HG03025 (cell line): ENCODE results near the gene GRIP1.
A peak's percentile ranks its signal among the peaks of the same experiment; 100 is the strongest.

Experiments
- ATAC-seq: cut with Tn5 transposase; IDR thresholded peaks from one replicate; pipeline ENCODE4 v1.9.1; 2021; ENCODE audit warnings: mild to moderate bottlenecking, moderate library complexity; ENCODE audit not compliant: unreplicated experiment, low FRiP score

The GRIP1 gene

GRCh38 chr12:66405395-66405794 is 273.5 kb downstream of the GRIP1 start:
- no peak for ATAC-seq

GRCh38 chr12:66403746-66404145 is 275.1 kb downstream of the GRIP1 start:
- ATAC-seq = peak; percentile 92

GRCh38 chr12:66399911-66400306 is 279.0 kb downstream of the GRIP1 start:
- ATAC-seq = no peak

- ATAC-seq = no peak
Observed at GRCh38 chr12:66398931-66399910, 279.7 kb downstream of the GRIP1 start.

GRCh38 chr12:66397574-66398290 is 281.1 kb downstream of the GRIP1 start:
- no peak for ATAC-seq

GRCh38 chr12:66393890-66394289 is 285.0 kb downstream of the GRIP1 start:
- no peak for ATAC-seq

GRCh38 chr12:66392266-66392915 is 286.5 kb downstream of the GRIP1 start:
- no peak for ATAC-seq

- ATAC-seq = no peak
Observed at GRCh38 chr12:66388517-66388916, 290.4 kb downstream of the GRIP1 start.

- ATAC-seq = no peak
Observed at GRCh38 chr12:66387117-66387516, 291.8 kb downstream of the GRIP1 start.

GRCh38 chr12:66380769-66381535 is 297.9 kb downstream of the GRIP1 start:
- no peak for ATAC-seq

- no peak for ATAC-seq
Observed at GRCh38 chr12:66379616-66380015, 299.3 kb downstream of the GRIP1 start.

- no peak for ATAC-seq
Observed at GRCh38 chr12:66375560-66375959, 303.3 kb downstream of the GRIP1 start.

- ATAC-seq = no peak
Observed at GRCh38 chr12:66371982-66372381, 306.9 kb downstream of the GRIP1 start.

GRCh38 chr12:66367015-66367667 is 311.7 kb downstream of the GRIP1 start:
- ATAC-seq = no peak

GRCh38 chr12:66365718-66366490 is 313.0 kb downstream of the GRIP1 start:
- ATAC-seq = no peak

GRCh38 chr12:66361703-66362102 is 317.2 kb downstream of the GRIP1 start:
- no peak for ATAC-seq

- ATAC-seq = no peak
Observed at GRCh38 chr12:66359300-66359699, 319.6 kb downstream of the GRIP1 start.

- ATAC-seq = no peak
Observed at GRCh38 chr12:66354291-66354690, 324.6 kb downstream of the GRIP1 start.

GRCh38 chr12:66352899-66353298 is 326.0 kb downstream of the GRIP1 start:
- ATAC-seq = no peak
